B cell (primary cell): ENCODE results near the gene PREX1.

Experiments used
- CTCF ChIP-seq: fragments of 200-600 bp; IDR thresholded peaks from one replicate; pipeline ENCODE4 v1.8.0; 2022; ENCODE audit warnings: antibody characterized with exemption, mild to moderate bottlenecking
- EZH2 ChIP-seq: IDR thresholded peaks from 2 replicates; pipeline ENCODE4 v1.6.1; 2012; ENCODE audit warnings: borderline replicate concordance, low read depth, mild to moderate bottlenecking, moderate library complexity, low read length; ENCODE audit not compliant: insufficient read depth, poor library complexity, severe bottlenecking

- no peak for TF ChIP-seq CTCF
- no peak for TF ChIP-seq EZH2
These were observed 48.4 kb downstream of the PREX1 start for GRCh38 chr20:48779435-48779834.
